GM19099 (cell line): Measurements from ENCODE around the gene VIPR2.

Source experiments
- POLR2A ChIP-seq: IDR thresholded peaks from 3 replicates; pipeline ENCODE4 v1.6.1; 2011; ENCODE audit warnings: low read depth; ENCODE audit not compliant: insufficient read length; ENCODE audit errors: extremely low read depth

The VIPR2 gene

GRCh38 chr7:159094023-159094740 lies 50.5 kb downstream of the VIPR2 start:
- no peak for TF ChIP-seq POLR2A

GRCh38 chr7:159093351-159093971 lies 51.2 kb downstream of the VIPR2 start:
- TF ChIP-seq POLR2A, result no peak

- TF ChIP-seq POLR2A, result no peak
Measured at GRCh38 chr7:159092701-159093121, 52.0 kb downstream of the VIPR2 start.

- no peak for TF ChIP-seq POLR2A
Measured at GRCh38 chr7:159091480-159092475, 52.9 kb downstream of the VIPR2 start.

- TF ChIP-seq POLR2A, result no peak
Measured at GRCh38 chr7:159091041-159091440, 53.6 kb downstream of the VIPR2 start.

GRCh38 chr7:159088016-159088865 lies 56.4 kb downstream of the VIPR2 start:
- no peak for TF ChIP-seq POLR2A

- TF ChIP-seq POLR2A, result no peak
Measured at GRCh38 chr7:159086301-159086925, 58.3 kb downstream of the VIPR2 start.

GRCh38 chr7:159084069-159084801 lies 60.4 kb downstream of the VIPR2 start:
- no peak for TF ChIP-seq POLR2A

GRCh38 chr7:159083698-159084068 lies 61.0 kb downstream of the VIPR2 start:
- no peak for TF ChIP-seq POLR2A

GRCh38 chr7:159083001-159083697 lies 61.5 kb downstream of the VIPR2 start:
- no peak for TF ChIP-seq POLR2A

GRCh38 chr7:159078911-159079270 lies 65.8 kb downstream of the VIPR2 start:
- TF ChIP-seq POLR2A, result no peak

GRCh38 chr7:159078193-159078910 lies 66.3 kb downstream of the VIPR2 start:
- no peak for TF ChIP-seq POLR2A
